PC-3 (cell line): ENCODE measurements around the gene ZNRF1. TPM values are rescaled to one million over a fixed set of nuclear protein-coding genes. Genes with fewer than 3 reads are reported as not detected.

Source experiments
- ATAC-seq: fragments of 200-7000 bp; cut with Tn5 transposase; 2 replicates; pipeline ENCODE4 v1.9.1; 2020; ENCODE audit warnings: mild to moderate bottlenecking, moderate library complexity
- BruUV-seq: library from RNA; stranded (reverse); fragments of 400-500 nt; replicated peaks from 2 replicates; lab custom pipeline; 2021; lab: Mats Ljungman, UMichigan
- CTCF ChIA-PET: fragments of 300-600 bp; sonication (Branson Sonifier 250); formaldehyde crosslinking; loops from one replicate; lab custom pipeline; 2022; ENCODE audit warnings: antibody characterized with exemption; lab: Charles Lee
- POLR2A ChIA-PET: fragments of 300-600 bp; sonication (Branson Sonifier 250); formaldehyde crosslinking; loops from one replicate; lab custom pipeline; 2022; ENCODE audit warnings: antibody characterized with exemption; ENCODE audit not compliant: unreplicated experiment; lab: Charles Lee
- DNase-seq: peaks from one replicate; pipeline ENCODE4 v3.0.0-alpha.2; 2015
- H2AFZ ChIP-seq: fragments of 300-600 bp; sonication (generic); 2 replicates; pipeline ENCODE4 v1.6.0; 2016; ENCODE audit warnings: antibody characterized with exemption, low read length
- H3F3A ChIP-seq: fragments of 300-600 bp; sonication (generic); one replicate; pipeline ENCODE4 v1.6.0; 2017; ENCODE audit warnings: antibody characterized with exemption, low read length, control low read depth, mild to moderate bottlenecking; ENCODE audit not compliant: unreplicated experiment
- H3K27ac ChIP-seq: fragments of 300-600 bp; sonication (generic); 2 replicates; pipeline ENCODE4 v1.5.1; 2016; ENCODE audit warnings: mild to moderate bottlenecking, low read length
- H3K27me3 ChIP-seq: fragments of 300-600 bp; sonication (generic); 2 replicates; pipeline ENCODE4 v1.6.1; 2016; ENCODE audit warnings: low read length, mixed read lengths
- H3K36me3 ChIP-seq: fragments of 300-600 bp; sonication (generic); 2 replicates; pipeline ENCODE4 v1.6.1; 2016; ENCODE audit warnings: low read depth, mixed run types, low read length, mixed read lengths
- H3K4me1 ChIP-seq: fragments of 300-600 bp; sonication (generic); 2 replicates; pipeline ENCODE4 v1.5.1; 2016; ENCODE audit warnings: low read length; ENCODE audit not compliant: insufficient read depth
- H3K4me2 ChIP-seq: fragments of 300-600 bp; sonication (generic); 2 replicates; pipeline ENCODE4 v1.6.0; 2016; ENCODE audit warnings: low read length
- H3K4me3 ChIP-seq: fragments of 300-600 bp; sonication (generic); 2 replicates; pipeline ENCODE4 v1.5.1; 2016; ENCODE audit warnings: mild to moderate bottlenecking, low read length, mixed read lengths
- H3K79me2 ChIP-seq: fragments of 300-600 bp; sonication (generic); 2 replicates; pipeline ENCODE4 v1.6.1; 2017; ENCODE audit warnings: low read length, mixed read lengths
- H3K9ac ChIP-seq: fragments of 300-600 bp; sonication (generic); 2 replicates; pipeline ENCODE4 v1.6.0; 2016; ENCODE audit warnings: mild to moderate bottlenecking, low read length
- H3K9me2 ChIP-seq: fragments of 300-600 bp; sonication (generic); replicated peaks from 2 replicates; pipeline ENCODE4 v1.6.1; 2016; ENCODE audit warnings: mixed run types, low read length, mixed read lengths
- H3K9me3 ChIP-seq: fragments of 300-600 bp; sonication (generic); 2 replicates; pipeline ENCODE4 v1.6.1; 2016; ENCODE audit warnings: low read length, mixed read lengths
- H4K20me1 ChIP-seq: fragments of 300-600 bp; sonication (generic); 2 replicates; pipeline ENCODE4 v1.6.1; 2016; ENCODE audit warnings: low read length, mixed read lengths
- CTCF ChIP-seq: fragments of 300-600 bp; sonication (generic); conservative IDR thresholded peaks from 2 replicates; pipeline ENCODE4 v1.5.1; 2017; ENCODE audit warnings: antibody characterized with exemption, low read depth, mild to moderate bottlenecking, low read length
- EZH2 ChIP-seq: fragments of 300-600 bp; sonication (generic); IDR thresholded peaks from one replicate; pipeline ENCODE4 v1.6.1; 2017; ENCODE audit warnings: antibody characterized with exemption, mild to moderate bottlenecking, low read length; ENCODE audit not compliant: unreplicated experiment
- EZH2phosphoT487 ChIP-seq: fragments of 300-600 bp; sonication (generic); IDR thresholded peaks from 2 replicates; pipeline ENCODE4 v1.6.1; 2018; ENCODE audit warnings: mild to moderate bottlenecking, antibody characterized with exemption, low read length, borderline replicate concordance
- intact Hi-C: fragments of 100-400 bp; cut with micrococcal nuclease; formaldehyde crosslinking; loops from 2 replicates; pipeline ENCODE4 v1.9.0; 2023
- total RNA-seq: library from RNA; depleted of rRNA; stranded (reverse); fragments of >200 nt; gene quantifications from 2 replicates; pipeline ENCODE4 v1.2.3, GENCODE V29; 2014

The ZNRF1 gene
- total RNA-seq, 1 experiment from 2014 or later, result 60.4 TPM

DNA sequence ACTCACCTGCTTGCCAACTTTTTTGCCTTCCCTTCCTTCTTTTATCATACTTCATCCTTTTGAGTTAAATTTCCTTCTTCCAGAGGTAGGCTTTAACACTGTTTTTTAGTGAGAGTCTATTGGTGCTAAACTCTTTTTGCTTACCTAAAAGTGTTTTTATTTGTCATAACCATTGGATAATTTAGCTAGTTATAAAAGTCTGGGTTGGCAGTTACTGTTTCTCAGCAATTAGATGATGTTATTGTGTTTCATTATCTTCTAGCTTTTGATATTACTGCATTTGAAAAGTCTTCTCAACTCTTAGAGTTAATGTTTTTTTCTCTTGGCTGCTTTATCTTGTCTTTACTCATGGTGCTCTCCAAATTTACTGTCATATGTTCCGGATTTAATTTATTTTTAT, 22.6 kb downstream of the ZNRF1 start:
- Histone ChIP-seq H3K9me2 (no peaks in the 10 kb centered on the region), H3K4me3 (no peak overlapping the region)

GRCh38 chr16:75022567-75022966, 23.7 kb downstream of the ZNRF1 start:
- Histone ChIP-seq H3K27ac (no peak overlapping the region), H3K9me3 (peaks cover 5% of the 10 kb centered on the region), H3K79me2 (peaks cover 84% of the 10 kb centered on the region), H3K4me2 (no peak overlapping the region), H3K4me1 (peaks cover 23% of the 10 kb centered on the region), H2AFZ (no peak overlapping the region), H3K27me3 (no peaks in the 10 kb centered on the region), H3K9ac (no peak overlapping the region), H3K36me3 (peaks cover 9% of the 10 kb centered on the region), H3K9me2 (no peaks in the 10 kb centered on the region), H4K20me1 (peaks cover 4% of the 10 kb centered on the region; the same call in 1 of the 2 replicates), H3K4me3 (no peak overlapping the region), H3F3A (no peaks in the 10 kb centered on the region)
- DNase-seq (no peak), ATAC-seq (no peak)
- no peak for TF ChIP-seq EZH2
- no peak for TF ChIP-seq EZH2phosphoT487
- TF ChIP-seq CTCF, result no peak
- intact Hi-C loops, result no loop called here
- POLR2A ChIA-PET, result no interaction called here
- BruUV-seq, result no TSS peak
- CTCF ChIA-PET, result no interaction called here

More for the DNA sequence above, 22.6 kb downstream of the ZNRF1 start:
- Histone ChIP-seq H3K27ac (no peak overlapping the region), H3F3A (no peaks in the 10 kb centered on the region), H3K79me2 (peaks cover 84% of the 10 kb centered on the region), H3K4me2 (no peak overlapping the region), H3K9ac (no peak overlapping the region), H3K36me3 (peaks cover 9% of the 10 kb centered on the region), H2AFZ (no peak overlapping the region), H3K4me1 (peaks cover 23% of the 10 kb centered on the region), H3K9me3 (peaks cover 5% of the 10 kb centered on the region), H3K27me3 (no peaks in the 10 kb centered on the region), H4K20me1 (peaks cover 7% of the 10 kb centered on the region; the same call in 1 of the 2 replicates)
- BruUV-seq, result no TSS peak
- ChIA-PET POLR2A (no interaction called here), CTCF (no interaction called here)
- DNase-seq, result no peak
- intact Hi-C loops, result no loop called here
- TF ChIP-seq EZH2, result no peak
- no peak for TF ChIP-seq EZH2phosphoT487
- no peak for TF ChIP-seq CTCF
- no peak for ATAC-seq

GRCh38 chr16:75023009-75023408, 24.2 kb downstream of the ZNRF1 start:
- POLR2A ChIA-PET, result no interaction called here
- Histone ChIP-seq H3K4me1 (peaks cover 20% of the 10 kb centered on the region), H3K36me3 (peaks cover 9% of the 10 kb centered on the region), H3K9me3 (peaks cover 5% of the 10 kb centered on the region), H3K9ac (no peak overlapping the region), H3F3A (no peaks in the 10 kb centered on the region), H3K27ac (no peak overlapping the region), H3K4me3 (no peak overlapping the region), H3K4me2 (no peak overlapping the region), H3K27me3 (no peaks in the 10 kb centered on the region), H3K79me2 (peaks cover 84% of the 10 kb centered on the region), H3K9me2 (no peaks in the 10 kb centered on the region), H4K20me1 (0 out of 2 replicates have a peak, but pooled peaks cover 3% of the 10 kb centered on the region), H2AFZ (no peak overlapping the region)
- intact Hi-C loops, result no loop called here
- BruUV-seq, result no TSS peak
- DNase-seq (no peak), ATAC-seq (no peak)
- CTCF ChIA-PET, result no interaction called here
- no peak for TF ChIP-seq EZH2phosphoT487
- no peak for TF ChIP-seq CTCF
- TF ChIP-seq EZH2, result no peak
